B cell (primary cell): ENCODE measurements around the gene SSC4D.
"Not testable (repeated sequence)": the region's sequence is repeated elsewhere in the genome, so short reads cannot be mapped to it uniquely, and the experiment has no call there.

Source experiments
- EZH2 ChIP-seq: IDR thresholded peaks from 2 replicates; pipeline ENCODE4 v1.6.1; 2012; ENCODE audit warnings: borderline replicate concordance, low read depth, mild to moderate bottlenecking, moderate library complexity, low read length; ENCODE audit not compliant: insufficient read depth, poor library complexity, severe bottlenecking
- TF ChIP-seq, protein P1 (sequence below): fragments of 200-600 bp; IDR thresholded peaks from one replicate; pipeline ENCODE4 v1.8.0; 2022; ENCODE audit warnings: antibody characterized with exemption, mild to moderate bottlenecking

DNA sequence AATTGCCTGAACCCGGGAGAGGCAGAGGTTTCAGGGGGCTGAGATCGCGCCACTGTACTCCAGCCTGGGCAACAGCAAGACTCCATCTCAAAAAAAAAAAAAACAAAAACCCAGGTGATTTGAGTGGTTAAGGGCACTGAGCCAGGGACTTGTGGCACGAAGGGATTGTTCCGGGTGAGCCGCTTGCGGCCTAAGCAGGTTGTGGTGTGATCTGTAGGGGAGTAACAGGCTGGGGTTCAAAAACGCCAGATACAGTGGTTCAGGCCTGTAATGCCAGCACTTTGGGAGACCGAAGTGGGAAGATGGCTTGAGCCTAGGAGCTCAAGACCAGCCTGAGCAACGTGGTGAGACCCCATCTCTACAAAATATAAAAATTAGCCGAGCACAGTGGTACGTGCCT is 34.3 kb upstream of the SSC4D start:
- TF ChIP-seq, protein P1, sequence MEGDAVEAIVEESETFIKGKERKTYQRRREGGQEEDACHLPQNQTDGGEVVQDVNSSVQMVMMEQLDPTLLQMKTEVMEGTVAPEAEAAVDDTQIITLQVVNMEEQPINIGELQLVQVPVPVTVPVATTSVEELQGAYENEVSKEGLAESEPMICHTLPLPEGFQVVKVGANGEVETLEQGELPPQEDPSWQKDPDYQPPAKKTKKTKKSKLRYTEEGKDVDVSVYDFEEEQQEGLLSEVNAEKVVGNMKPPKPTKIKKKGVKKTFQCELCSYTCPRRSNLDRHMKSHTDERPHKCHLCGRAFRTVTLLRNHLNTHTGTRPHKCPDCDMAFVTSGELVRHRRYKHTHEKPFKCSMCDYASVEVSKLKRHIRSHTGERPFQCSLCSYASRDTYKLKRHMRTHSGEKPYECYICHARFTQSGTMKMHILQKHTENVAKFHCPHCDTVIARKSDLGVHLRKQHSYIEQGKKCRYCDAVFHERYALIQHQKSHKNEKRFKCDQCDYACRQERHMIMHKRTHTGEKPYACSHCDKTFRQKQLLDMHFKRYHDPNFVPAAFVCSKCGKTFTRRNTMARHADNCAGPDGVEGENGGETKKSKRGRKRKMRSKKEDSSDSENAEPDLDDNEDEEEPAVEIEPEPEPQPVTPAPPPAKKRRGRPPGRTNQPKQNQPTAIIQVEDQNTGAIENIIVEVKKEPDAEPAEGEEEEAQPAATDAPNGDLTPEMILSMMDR: not testable (repeated sequence)
- TF ChIP-seq EZH2: not testable (repeated sequence)
